Loucy (cell line): ENCODE data around the gene CHST12.

Source experiments
- CTCF ChIP-seq: fragments of 200-600 bp; sonication (generic); conservative IDR thresholded peaks from 2 replicates; pipeline ENCODE4 v1.5.1; 2014; ENCODE audit warnings: mild to moderate bottlenecking, antibody characterized with exemption, low read length
- EZH2phosphoT487 ChIP-seq: fragments of 200-600 bp; IDR thresholded peaks from 2 replicates; pipeline ENCODE4 v1.6.1; 2018; ENCODE audit warnings: antibody characterized with exemption, mild to moderate bottlenecking, moderate library complexity, borderline replicate concordance

GRCh38 chr7:2462731-2463130, 59.3 kb downstream of the CHST12 start:
- no peak for TF ChIP-seq CTCF
- no peak for TF ChIP-seq EZH2phosphoT487
